ENCODE results near the gene PMS1. TPM values are rescaled to one million over a fixed set of nuclear protein-coding genes. Genes with fewer than 3 reads are reported as not detected.

PMS1 gene
- total and polyA plus RNA-seq, 2 donors (not counting 1 experiment from before 2014, with no cell fraction given) = 14.9 to 44.2 TPM

GRCh38 chr2:189802396-189802912 lies 18.2 kb downstream of the PMS1 start:
- Histone ChIP-seq H3K27me3 (replicated peaks in 1 of 4; ENCODE audit: control extremely low read depth in 1 of 4, control insufficient read depth in 3 of 4, insufficient read depth in 4 of 4, low read length in 3 of 4) (no peaks in the 10 kb centered on the region), H3K4me3 (ENCODE audit: control extremely low read depth in 1 of 5, extremely low read depth in 1 of 5, insufficient read depth in 1 of 5, low read depth in 2 of 5, low read length in 4 of 5) (no peak overlapping the region), H3K4me2 (replicated peaks; ENCODE audit: low read depth, low read length, poor library complexity, severe bottlenecking) (no peak overlapping the region), H3K9ac (ENCODE audit: low read length) (no peak overlapping the region), H3K27ac (ENCODE audit: low read length in 2 of 2) (no peak overlapping the region), H3K79me2 (ENCODE audit: control insufficient read depth, insufficient read depth, low read length) (no peaks in the 10 kb centered on the region), H3K4me1 (ENCODE audit: control insufficient read depth in 2 of 2, insufficient read depth in 2 of 2, low read length in 2 of 2) (no peaks in the 10 kb centered on the region), H3K9me3 (ENCODE audit: control extremely low read depth in 1 of 3, control insufficient read depth in 2 of 3, insufficient read depth in 1 of 3, low read length in 2 of 3) (no peaks in the 10 kb centered on the region), H2AFZ (ENCODE audit: insufficient read depth, low read depth, low read length, poor library complexity, severe bottlenecking) (no peak overlapping the region), H4K20me1 (ENCODE audit: control insufficient read depth, insufficient read depth, low read length, poor library complexity, severe bottlenecking) (no peaks in the 10 kb centered on the region), H3K36me3 (replicated peaks in 1 of 2; ENCODE audit: control extremely low read depth in 1 of 2, control insufficient read depth in 1 of 2, extremely low read depth in 1 of 2, insufficient read depth in 2 of 2, low read length in 1 of 2) (peaks cover 0 to 17% of the 10 kb centered on the region in 2 experiments)
- ATAC-seq (ENCODE audit: low read depth) (no peak), DNase-seq (no peak)
- ChIA-PET POLR2A (no interaction called here), CTCF (no interaction called here)
- intact Hi-C loops (cut with micrococcal nuclease) = no loop called here
- Mint-ChIP-seq H3K27me3 (no peaks in the 10 kb centered on the region), H3K9me3 (ENCODE audit: insufficient read depth) (no peaks in the 10 kb centered on the region), H3K4me3 (no peak overlapping the region), H3K4me1 (peaks cover 6% of the 10 kb centered on the region), H3K27ac (no peak overlapping the region)
- WGBS (ENCODE audit: insufficient coverage) = no CpG with 5 or more reads among the region's 2 CpGs
- TF ChIP-seq EZH2 (IDR thresholded peaks at IDR 0.05; ENCODE audit: borderline replicate concordance, insufficient read depth, low read depth, low read length, poor library complexity, severe bottlenecking) (no peak), CTCF (IDR thresholded peaks at IDR 0.05) (no peak)

DNA sequence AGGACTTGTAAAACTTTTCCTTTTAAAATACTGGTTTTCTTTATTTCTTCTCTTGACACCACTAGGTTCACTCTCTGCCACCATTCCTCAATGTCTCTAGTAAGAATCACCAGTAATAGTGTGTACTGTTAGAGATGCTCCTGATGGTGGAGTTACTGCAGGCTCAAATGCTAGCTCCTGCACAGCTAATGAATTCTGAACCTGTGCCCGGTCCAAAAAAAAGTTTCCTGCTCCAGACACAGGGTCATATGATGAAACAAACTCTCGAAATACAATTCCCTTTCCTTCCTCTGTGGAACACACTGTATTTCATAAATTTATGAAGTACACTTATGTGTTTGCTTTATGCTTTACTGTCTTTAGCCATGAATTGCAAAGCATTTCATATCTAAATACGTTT lies 19.2 kb downstream of the PMS1 start:
- no peaks in the 10 kb centered on the region for H3K79me2 ChIP-seq (ENCODE audit: control insufficient read depth, insufficient read depth, low read length)
- intact Hi-C loops (cut with micrococcal nuclease) = no loop called here

More for the DNA sequence above, 19.2 kb downstream of the PMS1 start:
- Histone ChIP-seq H2AFZ (ENCODE audit: insufficient read depth, low read depth, low read length, poor library complexity, severe bottlenecking) (no peak overlapping the region), H3K9me3 (ENCODE audit: control extremely low read depth in 1 of 3, control insufficient read depth in 2 of 3, insufficient read depth in 1 of 3, low read length in 2 of 3) (no peaks in the 10 kb centered on the region), H3K4me1 (ENCODE audit: control insufficient read depth in 2 of 2, insufficient read depth in 2 of 2, low read length in 2 of 2) (no peaks in the 10 kb centered on the region), H3K9ac (ENCODE audit: low read length) (no peak overlapping the region), H3K27me3 (replicated peaks in 1 of 4; ENCODE audit: control extremely low read depth in 1 of 4, control insufficient read depth in 3 of 4, insufficient read depth in 4 of 4, low read length in 3 of 4) (no peaks in the 10 kb centered on the region), H3K27ac (ENCODE audit: low read length in 2 of 2) (no peak overlapping the region), H3K4me2 (replicated peaks; ENCODE audit: low read depth, low read length, poor library complexity, severe bottlenecking) (no peak overlapping the region), H4K20me1 (ENCODE audit: control insufficient read depth, insufficient read depth, low read length, poor library complexity, severe bottlenecking) (no peaks in the 10 kb centered on the region), H3K36me3 (replicated peaks in 1 of 2; ENCODE audit: control extremely low read depth in 1 of 2, control insufficient read depth in 1 of 2, extremely low read depth in 1 of 2, insufficient read depth in 2 of 2, low read length in 1 of 2) (peaks cover 2 to 14% of the 10 kb centered on the region in 2 experiments), H3K4me3 (ENCODE audit: control extremely low read depth in 1 of 5, extremely low read depth in 1 of 5, insufficient read depth in 1 of 5, low read depth in 2 of 5, low read length in 4 of 5) (no peak overlapping the region)
- no peaks in the 10 kb centered on the region for H3K9me3 Mint-ChIP-seq (ENCODE audit: insufficient read depth)
- no CpG with 5 or more reads among the region's 3 CpGs for WGBS (ENCODE audit: insufficient coverage)
- ChIA-PET POLR2A (no interaction called here), CTCF (no interaction called here)
- no peak overlapping the region for H3K27ac Mint-ChIP-seq
- DNase-seq = no peak
- H3K4me3 Mint-ChIP-seq = no peak overlapping the region
- peaks cover 6% of the 10 kb centered on the region for H3K4me1 Mint-ChIP-seq
- TF ChIP-seq CTCF (IDR thresholded peaks at IDR 0.05) = no peak
- no peak for TF ChIP-seq EZH2 (IDR thresholded peaks at IDR 0.05; ENCODE audit: borderline replicate concordance, insufficient read depth, low read depth, low read length, poor library complexity, severe bottlenecking)
- no peaks in the 10 kb centered on the region for H3K27me3 Mint-ChIP-seq
- ATAC-seq (ENCODE audit: low read depth) = no peak
